HCT116 (cell line): Measurements from ENCODE around the gene GSN. TPM values are rescaled to one million over a fixed set of nuclear protein-coding genes. Genes with fewer than 3 reads are reported as not detected.
A peak's percentile ranks its signal among the peaks of the same experiment; 100 is the strongest.

Experiments
- ATAC-seq: fragments of 200-7000 bp; cut with Tn5 transposase; 2 replicates; pipeline ENCODE4 v1.9.1; 2020; ENCODE audit warnings: mild to moderate bottlenecking, moderate library complexity
- BruUV-seq: library from RNA; stranded (reverse); fragments of 400-500 nt; replicated peaks from 2 replicates; lab custom pipeline; 2021; lab: Mats Ljungman, UMichigan
- CTCF ChIA-PET: fragments of 300-600 bp; sonication (Branson Sonifier 250); formaldehyde crosslinking; loops from one replicate; lab custom pipeline; 2021; ENCODE audit warnings: antibody characterized with exemption; lab: Charles Lee
- POLR2A ChIA-PET: fragments of 300-600, 350-600 bp; sonication (Branson Sonifier 250); formaldehyde crosslinking; loops from one replicate; lab custom pipeline; 2021; ENCODE audit warnings: antibody characterized with exemption; lab: Charles Lee
- RAD21 ChIA-PET, 2 experiments: fragments of 300-600 bp; sonication (Branson Sonifier 250); formaldehyde crosslinking; loops; one replicate each; lab custom pipeline; 2023; ENCODE audit warnings: low total read pairs in 2 of 2; ENCODE audit not compliant: uncharacterized antibody in 2 of 2, unreplicated experiment in 2 of 2, low non-redundant PET in 1 of 2; lab: Charles Lee
- DNase-seq: peaks from one replicate; pipeline ENCODE4 v3.0.0-alpha.2; 2010; ENCODE audit warnings: low read depth, low spot score
- H2AFZ ChIP-seq: fragments of 200-600 bp; shearing (Covaris generic), sonication (generic); 2 replicates; pipeline ENCODE4 v1.6.1; 2017; ENCODE audit warnings: low read depth, mixed run types, mixed read lengths, antibody characterized with exemption, low read length; ENCODE audit not compliant: poor library complexity, severe bottlenecking
- H3K27ac ChIP-seq: 2 replicates; pipeline ENCODE4 v1.5.1; 2012; ENCODE audit warnings: low read depth, low read length
- H3K27me3 ChIP-seq: fragments of 200-600 bp; sonication (generic); 2 replicates; pipeline ENCODE4 v1.6.1; 2016; ENCODE audit warnings: mixed run types, low read length, mixed read lengths; ENCODE audit not compliant: insufficient read depth
- H3K36me3 ChIP-seq, 2 experiments: fragments of 200-500 bp in 1 of 2; fragments of 200-600 bp in 1 of 2; sonication (Bioruptor generic) in 1 of 2; sonication (generic) in 1 of 2; 2 replicates each; pipeline versions ENCODE4 v1.5.1 to v1.6.1; 2014 to 2016; ENCODE audit warnings: low read length in 2 of 2, inconsistent platforms in 1 of 2, mixed read lengths in 1 of 2, mixed run types in 1 of 2; ENCODE audit not compliant: insufficient read depth in 2 of 2, control insufficient read depth in 1 of 2
- H3K4me1 ChIP-seq, 2 experiments: fragments of 200-600 bp in 1 of 2; sonication (generic) in 1 of 2; 2 replicates each; pipeline versions ENCODE4 v1.5.1 to v1.6.1; 2012 to 2017; ENCODE audit warnings: low read length in 2 of 2, inconsistent platforms in 1 of 2, mild to moderate bottlenecking in 1 of 2, mixed read lengths in 1 of 2, mixed run types in 1 of 2, moderate library complexity in 1 of 2; ENCODE audit not compliant: insufficient read depth in 2 of 2, control insufficient read depth in 1 of 2
- H3K4me2 ChIP-seq: fragments of 200-600 bp; sonication (generic); 2 replicates; pipeline ENCODE4 v1.6.1; 2017; ENCODE audit warnings: mixed run types, low read length, mixed read lengths
- H3K4me3 ChIP-seq, 2 experiments: fragments of 200-600 bp in 1 of 2; sonication (generic) in 1 of 2; replicated peaks in 1 of 2; 2 replicates each; pipeline ENCODE4 v1.5.1; 2011 to 2016; ENCODE audit warnings: low read length in 2 of 2, control low read depth in 1 of 2, low read depth in 1 of 2, mild to moderate bottlenecking in 1 of 2, mixed read lengths in 1 of 2, mixed run types in 1 of 2
- H3K79me2 ChIP-seq: fragments of 200-600 bp; sonication (generic); 2 replicates; pipeline ENCODE4 v1.6.1; 2017; ENCODE audit warnings: mild to moderate bottlenecking, mixed run types, low read length, moderate library complexity, mixed read lengths; ENCODE audit not compliant: insufficient read depth
- H3K9ac ChIP-seq: fragments of 200-600 bp; sonication (generic); 2 replicates; pipeline ENCODE4 v1.6.1; 2016; ENCODE audit warnings: low read length, mixed read lengths
- H3K9me2 ChIP-seq: fragments of 200-600 bp; sonication (generic), shearing (Covaris generic); 2 replicates; pipeline ENCODE4 v1.6.1; 2017; ENCODE audit warnings: mixed run types, mild to moderate bottlenecking, moderate library complexity; ENCODE audit not compliant: insufficient read depth
- H3K9me3 ChIP-seq, 2 experiments: fragments of 200-500 bp in 1 of 2; fragments of 200-600 bp in 1 of 2; sonication (Bioruptor generic) in 1 of 2; sonication (generic) in 1 of 2; 2 replicates each; pipeline ENCODE4 v1.6.1; 2014 to 2017; ENCODE audit warnings: low read length in 2 of 2, mixed read lengths in 2 of 2, inconsistent platforms in 1 of 2, low read depth in 1 of 2, mild to moderate bottlenecking in 1 of 2, mixed run types in 1 of 2, moderate library complexity in 1 of 2; ENCODE audit not compliant: control insufficient read depth in 1 of 2, insufficient read depth in 1 of 2
- H4K20me1 ChIP-seq: fragments of 200-600 bp; sonication (generic), shearing (Covaris generic); 2 replicates; pipeline ENCODE4 v1.6.1; 2017; ENCODE audit warnings: mixed run types, mild to moderate bottlenecking, moderate library complexity; ENCODE audit not compliant: insufficient read depth
- CBX3 ChIP-seq: IDR thresholded peaks from 2 replicates; pipeline ENCODE4 v1.6.1; 2012; ENCODE audit warnings: low read depth
- EGR1 ChIP-seq: IDR thresholded peaks from 2 replicates; pipeline ENCODE4 v1.6.1; 2012; ENCODE audit warnings: low read depth
- ELF1 ChIP-seq: IDR thresholded peaks from 2 replicates; pipeline ENCODE4 v1.6.1; 2012; ENCODE audit warnings: low read depth, borderline replicate concordance
- EZH2 ChIP-seq: fragments of 200-600 bp; sonication (generic); IDR thresholded peaks from 2 replicates; pipeline ENCODE4 v1.6.1; 2017; ENCODE audit warnings: antibody characterized with exemption, mixed run types
- EZH2phosphoT487 ChIP-seq: fragments of 200-600 bp; IDR thresholded peaks from 2 replicates; pipeline ENCODE4 v1.6.1; 2018; ENCODE audit warnings: antibody characterized with exemption, borderline replicate concordance
- FOSL1 ChIP-seq: IDR thresholded peaks from 2 replicates; pipeline ENCODE4 v1.6.1; 2012; ENCODE audit warnings: low read depth
- JUND ChIP-seq: IDR thresholded peaks from 2 replicates; pipeline ENCODE4 v1.6.1; 2012
- POLR2A ChIP-seq: IDR thresholded peaks from 2 replicates; pipeline ENCODE4 v1.7.0; 2011; ENCODE audit warnings: borderline replicate concordance; ENCODE audit not compliant: insufficient read depth, insufficient read length; ENCODE audit errors: extremely low read depth
- RAD21 ChIP-seq: IDR thresholded peaks from 2 replicates; pipeline ENCODE4 v1.6.1; 2012; ENCODE audit warnings: low read depth, mild to moderate bottlenecking
- SP1 ChIP-seq: IDR thresholded peaks from 2 replicates; pipeline ENCODE4 v1.6.1; 2012; ENCODE audit warnings: low read depth
- SRF ChIP-seq: IDR thresholded peaks from 2 replicates; pipeline ENCODE4 v1.6.1; 2012; ENCODE audit warnings: low read depth
- TCF7L2 ChIP-seq: IDR thresholded peaks from 2 replicates; pipeline ENCODE4 v1.7.0; 2011; ENCODE audit warnings: borderline replicate concordance, inconsistent platforms; ENCODE audit not compliant: insufficient read depth, insufficient read length; ENCODE audit errors: extremely low read depth
- YY1 ChIP-seq: IDR thresholded peaks from 2 replicates; pipeline ENCODE4 v1.6.1; 2011; ENCODE audit warnings: low read length, low read depth, moderate library complexity, mild to moderate bottlenecking; ENCODE audit not compliant: insufficient replicate concordance; ENCODE audit errors: extremely low read depth
- intact Hi-C: fragments of 100-400 bp; cut with micrococcal nuclease; formaldehyde crosslinking; loops from 2 replicates; pipeline ENCODE4 v1.10.0; 2022
- total RNA-seq: library from RNA; stranded (reverse); gene quantifications from one replicate; pipeline ENCODE4 v1.2.1, GENCODE V29; 2021; ENCODE audit not compliant: unreplicated experiment
- TF ChIP-seq, protein P1 (sequence below): IDR thresholded peaks from 2 replicates; pipeline ENCODE4 v1.6.1; 2011; ENCODE audit warnings: mild to moderate bottlenecking, low read length, moderate library complexity; ENCODE audit not compliant: insufficient replicate concordance; ENCODE audit errors: extremely low read depth
- TF ChIP-seq, protein P2 (sequence below): IDR thresholded peaks from 2 replicates; pipeline ENCODE4 v1.6.1; 2012
- TF ChIP-seq, protein P3 (sequence below), 3 experiments: fragments of 200-600 bp in 1 of 3; sonication (generic) in 1 of 3; IDR thresholded peaks in 2 of 3; conservative IDR thresholded peaks in 1 of 3; 2 replicates each; pipeline ENCODE4 v1.5.1; 2012 to 2017; ENCODE audit warnings: low read depth in 2 of 3, low read length in 2 of 3, antibody characterized with exemption in 1 of 3, borderline replicate concordance in 1 of 3, control low read depth in 1 of 3, mild to moderate bottlenecking in 1 of 3, mixed read lengths in 1 of 3, mixed run types in 1 of 3, moderate library complexity in 1 of 3; ENCODE audit not compliant: insufficient read depth in 1 of 3
- TF ChIP-seq, protein P4 (sequence below): IDR thresholded peaks from 2 replicates; pipeline ENCODE4 v1.6.1; 2012

Gene GSN
- total RNA-seq, 1 experiment from 2014 or later: 71.3 TPM

DNA sequence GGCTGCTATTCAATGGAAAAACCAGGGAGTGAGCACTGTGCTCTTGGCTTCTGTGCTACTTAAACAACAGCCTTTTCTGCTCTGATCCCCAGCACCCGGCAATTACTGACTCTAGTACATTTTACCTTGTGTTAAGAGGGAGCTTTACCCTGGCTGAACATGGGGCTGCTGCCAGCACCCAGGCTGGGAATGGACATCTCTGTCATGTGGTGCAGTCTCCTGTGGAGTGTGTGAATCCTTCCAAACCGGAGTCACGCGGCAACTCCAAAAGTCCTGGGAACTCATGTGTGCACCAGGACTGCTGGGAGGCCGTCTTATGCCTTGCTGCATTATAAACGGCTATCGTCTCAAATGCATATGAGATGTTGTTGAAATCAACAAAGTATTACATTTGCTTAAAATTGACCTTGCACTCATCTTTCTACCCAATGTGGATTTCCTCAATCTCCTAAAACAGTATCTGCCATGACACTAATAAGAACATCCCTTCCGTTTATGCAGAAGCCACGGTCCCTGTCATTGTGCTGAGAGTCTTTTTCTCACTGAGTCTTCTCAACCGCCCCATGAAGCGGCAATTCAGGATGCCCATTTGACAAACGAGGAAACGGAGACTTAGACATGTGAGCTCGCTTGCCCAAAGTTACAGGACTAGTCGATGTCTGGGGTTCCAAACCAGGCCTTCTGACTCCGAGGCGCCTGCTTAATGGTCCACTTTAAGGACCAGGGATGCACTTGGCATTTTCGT, 884 bp upstream of the GSN start:
- RAD21 ChIA-PET: interaction anchor here in 1 of 2 experiments (2.3 kb wide), 1 partner anchor 11 kb away, joined by 5 read pairs; no protein-coding TSS in a partner anchor
- TF ChIP-seq EGR1 (no peak), JUND (no peak), EZH2phosphoT487 (no peak), RAD21 (no peak), YY1 (no peak), EZH2 (no peak), POLR2A (no peak), CBX3 (no peak), SRF (no peak), SP1 (no peak), ELF1 (no peak), FOSL1 (no peak), TCF7L2 (no peak)
- TF ChIP-seq, protein P1, sequence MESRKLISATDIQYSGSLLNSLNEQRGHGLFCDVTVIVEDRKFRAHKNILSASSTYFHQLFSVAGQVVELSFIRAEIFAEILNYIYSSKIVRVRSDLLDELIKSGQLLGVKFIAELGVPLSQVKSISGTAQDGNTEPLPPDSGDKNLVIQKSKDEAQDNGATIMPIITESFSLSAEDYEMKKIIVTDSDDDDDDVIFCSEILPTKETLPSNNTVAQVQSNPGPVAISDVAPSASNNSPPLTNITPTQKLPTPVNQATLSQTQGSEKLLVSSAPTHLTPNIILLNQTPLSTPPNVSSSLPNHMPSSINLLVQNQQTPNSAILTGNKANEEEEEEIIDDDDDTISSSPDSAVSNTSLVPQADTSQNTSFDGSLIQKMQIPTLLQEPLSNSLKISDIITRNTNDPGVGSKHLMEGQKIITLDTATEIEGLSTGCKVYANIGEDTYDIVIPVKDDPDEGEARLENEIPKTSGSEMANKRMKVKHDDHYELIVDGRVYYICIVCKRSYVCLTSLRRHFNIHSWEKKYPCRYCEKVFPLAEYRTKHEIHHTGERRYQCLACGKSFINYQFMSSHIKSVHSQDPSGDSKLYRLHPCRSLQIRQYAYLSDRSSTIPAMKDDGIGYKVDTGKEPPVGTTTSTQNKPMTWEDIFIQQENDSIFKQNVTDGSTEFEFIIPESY: no peak
- TF ChIP-seq, protein P2, sequence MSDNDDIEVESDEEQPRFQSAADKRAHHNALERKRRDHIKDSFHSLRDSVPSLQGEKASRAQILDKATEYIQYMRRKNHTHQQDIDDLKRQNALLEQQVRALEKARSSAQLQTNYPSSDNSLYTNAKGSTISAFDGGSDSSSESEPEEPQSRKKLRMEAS: no peak
- TF ChIP-seq, protein P3, sequence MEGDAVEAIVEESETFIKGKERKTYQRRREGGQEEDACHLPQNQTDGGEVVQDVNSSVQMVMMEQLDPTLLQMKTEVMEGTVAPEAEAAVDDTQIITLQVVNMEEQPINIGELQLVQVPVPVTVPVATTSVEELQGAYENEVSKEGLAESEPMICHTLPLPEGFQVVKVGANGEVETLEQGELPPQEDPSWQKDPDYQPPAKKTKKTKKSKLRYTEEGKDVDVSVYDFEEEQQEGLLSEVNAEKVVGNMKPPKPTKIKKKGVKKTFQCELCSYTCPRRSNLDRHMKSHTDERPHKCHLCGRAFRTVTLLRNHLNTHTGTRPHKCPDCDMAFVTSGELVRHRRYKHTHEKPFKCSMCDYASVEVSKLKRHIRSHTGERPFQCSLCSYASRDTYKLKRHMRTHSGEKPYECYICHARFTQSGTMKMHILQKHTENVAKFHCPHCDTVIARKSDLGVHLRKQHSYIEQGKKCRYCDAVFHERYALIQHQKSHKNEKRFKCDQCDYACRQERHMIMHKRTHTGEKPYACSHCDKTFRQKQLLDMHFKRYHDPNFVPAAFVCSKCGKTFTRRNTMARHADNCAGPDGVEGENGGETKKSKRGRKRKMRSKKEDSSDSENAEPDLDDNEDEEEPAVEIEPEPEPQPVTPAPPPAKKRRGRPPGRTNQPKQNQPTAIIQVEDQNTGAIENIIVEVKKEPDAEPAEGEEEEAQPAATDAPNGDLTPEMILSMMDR (IDR thresholded peaks at IDR 0.05 in 2 of 3, conservative IDR thresholded peaks at IDR 0.05 in 1 of 3; ENCODE audit: borderline replicate concordance in 1 of 3, insufficient read depth in 1 of 3, low read depth in 2 of 3, low read length in 2 of 3): no peak
- TF ChIP-seq, protein P4, sequence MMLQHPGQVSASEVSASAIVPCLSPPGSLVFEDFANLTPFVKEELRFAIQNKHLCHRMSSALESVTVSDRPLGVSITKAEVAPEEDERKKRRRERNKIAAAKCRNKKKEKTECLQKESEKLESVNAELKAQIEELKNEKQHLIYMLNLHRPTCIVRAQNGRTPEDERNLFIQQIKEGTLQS: no peak
- Histone ChIP-seq H3K9me3 (no peaks in the 10 kb centered on the region), H3K9ac (peak overlapping the region; percentile 73; the same call in 1 of the 2 replicates), H3K27me3 (no peaks in the 10 kb centered on the region), H3K9me2 (no peaks in the 10 kb centered on the region), H3K4me2 (peak overlapping the region; percentile 98), H3K27ac (no peak overlapping the region; the same call in 1 of the 2 replicates), H4K20me1 (no peaks in the 10 kb centered on the region), H3K4me3 (peak overlapping the region; percentile 65 to 85; a peak in 3 of 4 replicates), H3K36me3 (no peaks in the 10 kb centered on the region), H3K4me1 (peaks cover 25 to 29% of the 10 kb centered on the region in 2 experiments), H2AFZ (peak overlapping the region; percentile 86), H3K79me2 (no peaks in the 10 kb centered on the region)
- no TSS peak for BruUV-seq
- DNase-seq: no peak
- CTCF ChIA-PET: interaction anchor here (1.2 to 2.2 kb wide), 6 partner anchors 11 to 54 kb away, joined by 3 to 19 read pairs (median 5); no protein-coding TSS in a partner anchor
- ATAC-seq: no peak
- POLR2A ChIA-PET: interaction anchor here (1.3 to 2.4 kb wide), 4 partner anchors 11 to 37 kb away, joined by 3 to 21 read pairs (median 6); no protein-coding TSS in a partner anchor
- intact Hi-C loops: no loop called here
